ENCODE results near the gene PPM1M. TPM values are rescaled to one million over a fixed set of nuclear protein-coding genes. Genes with fewer than 3 reads are reported as not detected.

Gene PPM1M
- total and polyA plus RNA-seq, 2 donors from 2014 or later, result 23.2 to 32.5 TPM

DNA sequence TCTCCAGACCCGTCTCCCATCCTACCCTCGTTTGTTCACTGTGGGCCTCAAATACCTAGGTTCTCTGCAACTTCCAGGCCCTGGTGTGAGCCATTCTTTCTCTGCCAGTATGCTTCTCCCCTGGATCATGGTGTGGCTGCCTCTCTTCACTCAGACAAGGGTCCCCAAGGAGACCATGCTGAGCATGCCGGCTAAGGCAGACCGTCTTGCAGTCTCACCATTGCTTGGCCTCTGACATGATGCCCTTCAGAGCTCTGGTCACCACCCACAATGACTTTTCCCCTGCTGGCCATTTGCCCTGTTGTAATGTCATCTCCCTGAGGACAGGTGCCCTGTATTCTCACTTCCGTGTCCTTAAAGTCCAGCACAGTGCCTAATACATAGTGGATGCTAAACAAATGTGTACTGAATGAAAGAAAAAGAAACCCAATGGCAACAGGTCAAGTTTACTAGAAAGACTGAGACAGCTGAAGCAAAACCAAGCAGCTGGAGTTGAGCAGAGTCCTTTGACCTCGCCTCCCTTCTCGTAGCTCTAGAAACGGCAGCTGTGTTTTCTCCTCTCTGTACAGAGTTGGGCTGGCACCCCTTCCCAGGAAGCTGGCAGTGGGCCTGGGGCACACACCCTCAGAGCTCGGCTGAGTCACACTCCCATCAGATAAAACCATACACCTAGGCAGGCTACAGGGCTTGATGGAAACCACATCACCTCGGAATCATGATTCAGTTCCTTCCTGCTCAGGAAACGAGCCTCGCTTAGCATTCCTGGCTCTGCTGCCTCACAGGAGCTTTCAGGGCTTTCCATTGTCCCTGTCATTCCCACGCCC, 28.8 kb upstream of the PPM1M start:
- Histone ChIP-seq H3K4me3 (ENCODE audit: low read length in 3 of 3) (no peak overlapping the region), H3K36me3 (ENCODE audit: control insufficient read depth in 2 of 3, insufficient read depth in 3 of 3, low read length in 3 of 3) (peaks cover 2 to 35% (median 29%) of the 10 kb centered on the region in 3 donors), H3K4me1 (ENCODE audit: control insufficient read depth in 2 of 3, insufficient read depth in 2 of 3, low read depth in 1 of 3, low read length in 3 of 3) (peaks cover 0 to 32% (median 4%) of the 10 kb centered on the region in 3 donors), H3K27me3 (ENCODE audit: control insufficient read depth, insufficient read depth, low read length) (no peaks in the 10 kb centered on the region), H3K27ac (ENCODE audit: low read depth in 2 of 2, low read length in 2 of 2) (peak overlapping the region; percentile 47 to 73), H3K9ac (ENCODE audit: low read length in 3 of 3) (no peak overlapping the region), H3K9me3 (ENCODE audit: control insufficient read depth in 2 of 3, insufficient read depth in 1 of 3, low read length in 3 of 3) (no peaks in the 10 kb centered on the region)
- TF ChIP-seq, protein P1, sequence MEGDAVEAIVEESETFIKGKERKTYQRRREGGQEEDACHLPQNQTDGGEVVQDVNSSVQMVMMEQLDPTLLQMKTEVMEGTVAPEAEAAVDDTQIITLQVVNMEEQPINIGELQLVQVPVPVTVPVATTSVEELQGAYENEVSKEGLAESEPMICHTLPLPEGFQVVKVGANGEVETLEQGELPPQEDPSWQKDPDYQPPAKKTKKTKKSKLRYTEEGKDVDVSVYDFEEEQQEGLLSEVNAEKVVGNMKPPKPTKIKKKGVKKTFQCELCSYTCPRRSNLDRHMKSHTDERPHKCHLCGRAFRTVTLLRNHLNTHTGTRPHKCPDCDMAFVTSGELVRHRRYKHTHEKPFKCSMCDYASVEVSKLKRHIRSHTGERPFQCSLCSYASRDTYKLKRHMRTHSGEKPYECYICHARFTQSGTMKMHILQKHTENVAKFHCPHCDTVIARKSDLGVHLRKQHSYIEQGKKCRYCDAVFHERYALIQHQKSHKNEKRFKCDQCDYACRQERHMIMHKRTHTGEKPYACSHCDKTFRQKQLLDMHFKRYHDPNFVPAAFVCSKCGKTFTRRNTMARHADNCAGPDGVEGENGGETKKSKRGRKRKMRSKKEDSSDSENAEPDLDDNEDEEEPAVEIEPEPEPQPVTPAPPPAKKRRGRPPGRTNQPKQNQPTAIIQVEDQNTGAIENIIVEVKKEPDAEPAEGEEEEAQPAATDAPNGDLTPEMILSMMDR (IDR thresholded peaks at IDR 0.05; ENCODE audit: borderline replicate concordance, extremely low read depth, insufficient read depth), result no peak
- FAIRE-seq (no peak), DNase-seq (peak; percentile 45 to 91 (median 69))
- intact Hi-C loops (cut with DNase I), result no loop called here

DNA sequence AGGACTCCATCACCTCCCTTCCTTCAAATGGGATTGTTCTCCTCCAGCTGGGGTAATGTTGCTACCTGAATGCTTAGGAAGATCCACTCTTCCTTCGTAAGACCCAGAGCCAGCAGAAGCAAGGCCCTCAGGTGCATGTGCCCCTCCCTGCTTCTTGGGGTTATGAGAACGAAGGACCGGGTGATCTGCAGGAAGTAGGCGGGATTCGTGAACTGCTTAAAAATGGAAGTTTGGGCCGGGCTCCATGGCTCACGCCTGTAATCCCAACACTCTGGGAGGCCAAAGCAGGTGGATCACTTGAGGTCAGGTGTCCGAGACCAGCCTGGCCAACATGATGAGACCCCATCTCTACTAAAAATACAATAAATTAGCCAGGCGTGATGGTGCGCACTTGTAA, 28.2 kb upstream of the PPM1M start:
- peak overlapping the region; percentile 47 to 73 for H3K27ac ChIP-seq (ENCODE audit: low read depth in 2 of 2, low read length in 2 of 2)
- H3K4me3 ChIP-seq (ENCODE audit: low read length in 3 of 3), result no peak overlapping the region
- no peaks in the 10 kb centered on the region for H3K27me3 ChIP-seq (ENCODE audit: control insufficient read depth, insufficient read depth, low read length)
- no peak overlapping the region for H3K9ac ChIP-seq (ENCODE audit: low read length in 3 of 3)
- intact Hi-C loops (cut with DNase I), result no loop called here
- H3K4me1 ChIP-seq (ENCODE audit: control insufficient read depth in 2 of 3, insufficient read depth in 2 of 3, low read depth in 1 of 3, low read length in 3 of 3), result peaks cover 0 to 32% (median 4%) of the 10 kb centered on the region in 3 donors
- TF ChIP-seq, protein P1 (IDR thresholded peaks at IDR 0.05; ENCODE audit: borderline replicate concordance, extremely low read depth, insufficient read depth), result no peak
- H3K36me3 ChIP-seq (ENCODE audit: control insufficient read depth in 2 of 3, insufficient read depth in 3 of 3, low read length in 3 of 3), result peaks cover 2 to 31% (median 25%) of the 10 kb centered on the region in 3 donors
- FAIRE-seq (no peak), DNase-seq (peak in 1 of 5 donors; percentile 46)
- no peaks in the 10 kb centered on the region for H3K9me3 ChIP-seq (ENCODE audit: control insufficient read depth in 2 of 3, insufficient read depth in 1 of 3, low read length in 3 of 3)

DNA sequence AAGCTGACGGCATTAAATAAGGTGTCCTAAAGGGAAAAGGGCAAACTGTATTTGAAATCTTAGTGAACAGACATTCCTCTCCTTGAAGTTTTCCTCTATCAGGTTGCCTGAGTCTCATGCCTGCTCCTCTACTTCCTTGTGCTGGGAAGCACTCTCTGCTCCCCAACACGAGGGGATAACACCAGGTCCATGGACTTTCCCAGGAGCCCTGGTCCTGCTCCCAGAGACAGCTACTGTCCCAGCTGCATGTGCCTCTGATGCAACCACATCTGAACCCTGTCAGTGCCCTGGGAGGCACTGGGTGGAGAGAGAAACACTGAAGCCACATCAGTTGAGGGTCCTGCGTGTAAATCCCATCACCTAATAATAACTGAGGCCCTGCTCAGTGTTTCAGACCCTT, 27.5 kb upstream of the PPM1M start:
- Histone ChIP-seq H3K9ac (ENCODE audit: low read length in 3 of 3) (no peak overlapping the region), H3K4me3 (ENCODE audit: low read length in 3 of 3) (no peak overlapping the region), H3K9me3 (ENCODE audit: control insufficient read depth in 2 of 3, insufficient read depth in 1 of 3, low read length in 3 of 3) (no peaks in the 10 kb centered on the region), H3K27ac (ENCODE audit: low read depth in 2 of 2, low read length in 2 of 2) (peak overlapping the region in 1 of 2 donors; percentile 43), H3K36me3 (ENCODE audit: control insufficient read depth in 2 of 3, insufficient read depth in 3 of 3, low read length in 3 of 3) (peaks cover under 1 to 26% (median 21%) of the 10 kb centered on the region in 3 donors), H3K4me1 (ENCODE audit: control insufficient read depth in 2 of 3, insufficient read depth in 2 of 3, low read depth in 1 of 3, low read length in 3 of 3) (peaks cover 0 to 32% (median 4%) of the 10 kb centered on the region in 3 donors), H3K27me3 (ENCODE audit: control insufficient read depth, insufficient read depth, low read length) (no peaks in the 10 kb centered on the region)
- TF ChIP-seq, protein P1 (IDR thresholded peaks at IDR 0.05; ENCODE audit: borderline replicate concordance, extremely low read depth, insufficient read depth), result no peak
- intact Hi-C loops (cut with DNase I), result no loop called here
- no peak for DNase-seq
- no peak for FAIRE-seq
